Measurements from ENCODE around the gene DOCK6.

The DOCK6 gene

DNA sequence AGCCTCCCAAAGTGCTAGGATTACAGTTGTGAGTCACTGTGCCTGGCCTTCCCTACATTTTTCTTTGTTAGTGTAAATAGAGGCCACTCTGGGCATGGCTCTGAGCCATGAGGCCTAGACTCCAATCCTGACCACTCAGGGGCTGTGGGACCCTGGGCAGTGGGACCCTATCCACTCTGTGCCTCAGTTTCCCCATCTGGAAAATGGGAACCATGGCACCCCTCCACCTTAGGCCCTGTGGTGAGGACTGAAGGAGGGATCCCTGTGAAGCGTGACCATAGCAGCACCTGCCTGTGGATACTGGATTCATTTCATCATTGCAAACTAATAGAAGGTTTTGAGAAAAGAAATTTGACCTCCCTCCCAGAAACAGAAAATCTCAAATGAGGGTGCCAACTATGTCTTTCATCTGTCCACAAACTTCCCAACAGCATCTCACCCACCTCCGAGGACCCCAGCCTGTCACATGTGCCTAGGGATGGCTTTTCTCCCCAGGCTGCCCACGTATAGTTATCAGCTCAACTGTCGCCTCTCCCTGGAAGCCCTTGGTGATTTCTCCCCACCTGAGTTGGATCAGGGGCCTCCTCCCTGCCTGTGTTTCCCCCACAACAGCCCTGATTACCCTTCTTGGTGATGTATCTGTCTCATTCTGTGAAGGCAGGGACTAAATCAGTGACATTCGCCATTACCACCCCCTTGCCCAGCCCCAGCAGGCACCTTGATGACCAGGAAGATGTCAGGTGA lies 17.3 kb downstream of the DOCK6 start:
- DNase-seq, result no peak
- TF ChIP-seq POLR2A (IDR thresholded peaks at IDR 0.05; ENCODE audit: low read length), result no peak
- no peak for TF ChIP-seq GATA1 (IDR thresholded peaks at IDR 0.05; ENCODE audit: low read depth, low read length)

- TF ChIP-seq POLR2A (IDR thresholded peaks at IDR 0.05; ENCODE audit: low read length), result no peak
- no peak for TF ChIP-seq GATA1 (IDR thresholded peaks at IDR 0.05; ENCODE audit: low read depth, low read length)
- no peak for DNase-seq
Measured at GRCh38 chr19:11243798-11244169, 18.5 kb downstream of the DOCK6 start.

DNA sequence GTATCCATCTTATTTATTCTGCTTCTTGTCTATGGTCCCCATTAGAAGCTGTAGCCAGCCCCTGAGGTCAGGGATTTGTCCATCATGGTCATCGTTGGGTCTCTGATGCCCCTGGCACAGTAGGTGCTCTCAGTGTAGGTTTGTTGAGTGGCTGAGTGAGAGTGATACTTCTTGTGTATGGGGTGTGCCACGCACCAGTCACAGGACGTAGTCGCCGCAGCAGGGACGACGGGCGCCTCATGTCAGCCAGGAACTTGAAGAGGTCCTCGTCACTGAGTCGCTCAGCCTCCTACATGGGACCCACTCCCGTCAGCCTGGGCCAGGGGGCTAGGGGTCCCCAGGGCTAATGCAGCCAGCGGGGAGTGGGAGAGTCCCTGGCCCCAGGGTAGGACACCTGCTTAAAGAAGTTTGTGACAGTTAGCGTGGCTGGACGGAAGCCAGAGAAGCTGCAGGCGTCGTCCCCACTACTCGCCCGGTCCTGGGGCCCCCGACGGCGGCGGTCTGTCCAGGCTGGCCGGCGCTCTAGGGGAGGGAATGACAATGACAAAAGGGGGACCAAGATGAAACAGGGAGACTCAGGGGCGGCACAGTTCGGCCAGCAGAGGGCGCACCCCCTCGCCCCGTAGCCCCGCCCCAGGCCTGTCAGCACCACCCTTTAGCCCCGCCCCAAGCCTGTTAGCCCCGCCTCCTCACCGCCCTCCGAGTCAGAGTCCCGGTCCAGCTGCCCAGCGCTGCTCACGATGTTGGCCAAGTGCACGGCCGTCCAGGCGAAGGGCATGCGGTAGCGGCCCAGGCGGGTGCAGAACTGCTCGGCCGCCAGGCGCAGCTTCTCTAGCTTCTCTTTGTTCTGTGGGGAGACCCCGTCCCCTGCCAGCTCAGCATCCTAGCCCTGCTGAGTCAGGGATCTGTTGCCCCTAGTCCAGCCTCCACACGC lies 19.2 kb downstream of the DOCK6 start:
- DNase-seq, result peak; percentile 84 to 94
- TF ChIP-seq POLR2A (IDR thresholded peaks at IDR 0.05; ENCODE audit: low read length) (no peak), GATA1 (IDR thresholded peaks at IDR 0.05; ENCODE audit: low read depth, low read length) (no peak)

- no peak for DNase-seq
- TF ChIP-seq GATA1 (IDR thresholded peaks at IDR 0.05; ENCODE audit: low read depth, low read length), result no peak
- TF ChIP-seq POLR2A (IDR thresholded peaks at IDR 0.05; ENCODE audit: low read length), result no peak
Measured at GRCh38 chr19:11242025-11242424, 20.3 kb downstream of the DOCK6 start.

DNA sequence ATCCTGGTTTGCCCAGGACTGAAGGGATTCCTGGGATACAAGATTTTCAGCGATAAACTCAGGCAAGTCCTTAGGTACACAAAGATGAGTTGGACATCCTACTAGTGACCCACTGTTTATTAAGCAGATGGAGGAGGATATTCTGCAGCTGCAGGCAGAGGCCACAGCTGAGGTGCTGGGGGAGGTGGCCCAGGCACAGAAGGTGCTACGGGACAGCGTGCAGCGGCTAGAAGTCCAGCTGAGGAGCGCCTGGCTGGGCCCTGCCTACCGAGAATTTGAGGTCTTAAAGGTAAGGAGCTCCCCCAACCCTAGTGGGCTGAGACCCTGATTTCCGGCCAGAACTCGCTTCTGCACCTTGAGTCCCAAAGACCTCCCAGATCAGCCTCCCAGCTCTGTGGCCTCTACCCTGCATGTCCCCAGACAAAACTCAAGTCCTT lies 22.3 kb downstream of the DOCK6 start:
- DNase-seq, result no peak
- no peak for TF ChIP-seq GATA1 (IDR thresholded peaks at IDR 0.05; ENCODE audit: low read depth, low read length)
- TF ChIP-seq POLR2A (IDR thresholded peaks at IDR 0.05; ENCODE audit: low read length), result no peak

DNA sequence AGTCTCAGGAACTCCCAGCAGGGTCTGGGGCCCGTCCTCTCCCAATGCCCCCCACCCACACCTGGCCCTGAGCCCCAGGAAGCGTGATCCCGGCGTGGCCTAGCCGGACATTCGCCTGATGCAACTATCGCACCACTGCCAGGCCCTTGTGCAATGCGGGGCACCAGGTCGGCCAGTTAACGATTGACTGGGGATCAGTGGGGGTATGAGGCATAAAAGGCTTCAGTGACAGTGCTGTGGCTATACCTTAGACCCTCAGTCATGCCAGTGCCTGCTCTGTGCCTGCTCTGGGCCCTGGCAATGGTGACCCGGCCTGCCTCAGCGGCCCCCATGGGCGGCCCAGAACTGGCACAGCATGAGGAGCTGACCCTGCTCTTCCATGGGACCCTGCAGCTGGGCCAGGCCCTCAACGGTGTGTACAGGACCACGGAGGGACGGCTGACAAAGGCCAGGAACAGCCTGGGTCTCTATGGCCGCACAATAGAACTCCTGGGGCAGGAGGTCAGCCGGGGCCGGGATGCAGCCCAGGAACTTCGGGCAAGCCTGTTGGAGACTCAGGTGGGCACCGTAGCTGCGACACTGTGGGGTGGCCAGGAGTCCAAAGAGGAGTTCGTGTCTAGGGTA lies 22.8 kb downstream of the DOCK6 start, which contains the start of gene ANGPTL8:
Gene ANGPTL8 (plus strand): TSS at position 243 of the 624 bp plus-strand sequence. CDS start 19 bp downstream, at position 262.
- TF ChIP-seq POLR2A (IDR thresholded peaks at IDR 0.05; ENCODE audit: low read length), result no peak
- no peak for TF ChIP-seq GATA1 (IDR thresholded peaks at IDR 0.05; ENCODE audit: low read depth, low read length)

GRCh38 chr19:11238781-11239376 lies 23.4 kb downstream of the DOCK6 start:
- no peak for DNase-seq
- no peak for TF ChIP-seq GATA1 (IDR thresholded peaks at IDR 0.05; ENCODE audit: low read depth, low read length)

More for the DNA sequence above, 22.8 kb downstream of the DOCK6 start, which contains the start of gene ANGPTL8:
- DNase-seq, result no peak

DNA sequence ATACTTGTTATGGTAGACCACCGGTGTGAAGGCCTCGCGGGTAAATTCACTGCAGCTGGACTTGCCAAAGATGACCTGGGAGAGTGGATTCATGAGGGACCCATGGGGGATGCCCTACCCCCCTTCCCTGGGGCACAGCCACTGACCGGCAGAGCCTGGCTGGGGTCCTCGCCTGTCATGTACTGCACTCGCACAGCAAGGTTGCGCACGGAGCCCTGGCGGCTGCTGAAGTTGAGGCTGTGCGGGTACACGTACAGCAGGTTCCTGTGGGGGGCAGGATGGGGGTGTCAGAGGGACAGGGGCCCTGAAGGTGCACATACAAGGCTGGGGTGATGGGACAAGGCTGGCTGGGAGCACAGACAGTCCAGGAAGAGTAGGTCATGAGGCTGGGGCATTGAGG lies 24.3 kb downstream of the DOCK6 start:
- DNase-seq, result no peak
- no peak for TF ChIP-seq GATA1 (IDR thresholded peaks at IDR 0.05; ENCODE audit: low read depth, low read length)
- no peak for TF ChIP-seq POLR2A (IDR thresholded peaks at IDR 0.05; ENCODE audit: low read length)

- no peak for DNase-seq
- TF ChIP-seq GATA1 (IDR thresholded peaks at IDR 0.05; ENCODE audit: low read depth, low read length) (no peak), POLR2A (IDR thresholded peaks at IDR 0.05; ENCODE audit: low read length) (no peak)
Measured at GRCh38 chr19:11237321-11237720, 25.0 kb downstream of the DOCK6 start.

- TF ChIP-seq POLR2A (IDR thresholded peaks at IDR 0.05; ENCODE audit: low read length), result no peak
- no peak for TF ChIP-seq GATA1 (IDR thresholded peaks at IDR 0.05; ENCODE audit: low read depth, low read length)
- no peak for DNase-seq
Measured at GRCh38 chr19:11236324-11237301, 25.7 kb downstream of the DOCK6 start.

GRCh38 chr19:11234486-11235075 lies 27.7 kb downstream of the DOCK6 start:
- no peak for DNase-seq
- TF ChIP-seq POLR2A (IDR thresholded peaks at IDR 0.05; ENCODE audit: low read length) (no peak), GATA1 (IDR thresholded peaks at IDR 0.05; ENCODE audit: low read depth, low read length) (no peak)

GRCh38 chr19:11233073-11233472 lies 29.3 kb downstream of the DOCK6 start:
- no peak for TF ChIP-seq POLR2A (IDR thresholded peaks at IDR 0.05; ENCODE audit: low read length)
- no peak for TF ChIP-seq GATA1 (IDR thresholded peaks at IDR 0.05; ENCODE audit: low read depth, low read length)

More at GRCh38 chr19:11233073-11233472, 29.3 kb downstream of the DOCK6 start:
- DNase-seq, result no peak

All from erythroblast (primary cell).